GM23338 (cell line): ENCODE measurements around the gene MYH15. TPM values are rescaled to one million over a fixed set of nuclear protein-coding genes. Genes with fewer than 3 reads are reported as not detected.

ENCODE experiments used
- ATAC-seq: fragments of 200-7000 bp; cut with Tn5 transposase; 3 replicates; pipeline ENCODE4 v1.9.1; 2020
- DNase-seq: peaks from one replicate; pipeline ENCODE4 v3.0.0-alpha.2; 2015; ENCODE audit warnings: low spot score
- H2AFZ ChIP-seq: fragments of 200-600 bp; sonication (generic); 2 replicates; pipeline ENCODE4 v1.8.0; 2016; ENCODE audit warnings: antibody characterized with exemption, mild to moderate bottlenecking, moderate library complexity
- H3F3A ChIP-seq: fragments of 200-600 bp; sonication (generic); replicated peaks from 2 replicates; pipeline ENCODE4 v1.8.0; 2017; ENCODE audit warnings: antibody characterized with exemption, mixed run types, low read depth
- H3K27ac ChIP-seq: fragments of 200-600 bp; sonication (generic); 2 replicates; pipeline ENCODE4 v1.6.1; 2016; ENCODE audit warnings: low read depth
- H3K27me3 ChIP-seq: fragments of 200-600 bp; sonication (generic); 2 replicates; pipeline ENCODE4 v1.8.0; 2016; ENCODE audit warnings: mild to moderate bottlenecking, mixed run types, moderate library complexity; ENCODE audit not compliant: insufficient read depth
- H3K36me3 ChIP-seq: fragments of 200-600 bp; sonication (generic); 2 replicates; pipeline ENCODE4 v1.8.0; 2016; ENCODE audit warnings: mild to moderate bottlenecking; ENCODE audit not compliant: insufficient read depth
- H3K4me1 ChIP-seq: fragments of 200-600 bp; sonication (generic); 2 replicates; pipeline ENCODE4 v1.8.0; 2016; ENCODE audit warnings: mild to moderate bottlenecking, moderate library complexity; ENCODE audit not compliant: insufficient read depth
- H3K4me2 ChIP-seq: fragments of 200-600 bp; sonication (generic); 2 replicates; pipeline ENCODE4 v1.7.1; 2017; ENCODE audit warnings: mixed run types
- H3K4me3 ChIP-seq: fragments of 200-600 bp; sonication (generic); 2 replicates; pipeline ENCODE4 v1.6.1; 2016; ENCODE audit warnings: mixed run types
- H3K79me2 ChIP-seq: fragments of 200-600 bp; sonication (generic); replicated peaks from 2 replicates; pipeline ENCODE4 v1.8.0; 2017; ENCODE audit warnings: mild to moderate bottlenecking; ENCODE audit not compliant: insufficient read depth
- H3K9me2 ChIP-seq: fragments of 200-600 bp; sonication (generic); 2 replicates; pipeline ENCODE4 v1.8.0; 2017; ENCODE audit not compliant: insufficient read depth
- H4K20me1 ChIP-seq: fragments of 200-600 bp; sonication (generic); replicated peaks from 2 replicates; pipeline ENCODE4 v1.8.0; 2017; ENCODE audit warnings: mild to moderate bottlenecking; ENCODE audit not compliant: insufficient read depth
- H3K27ac Mint-ChIP-seq: 2 replicates; pipeline ENCODE4 v1.8.0; 2020; ENCODE audit warnings: inconsistent platforms, mild to moderate bottlenecking, moderate library complexity, mixed read lengths
- H3K27me3 Mint-ChIP-seq: 3 replicates; pipeline ENCODE4 v1.8.0; 2022; ENCODE audit warnings: low read depth, mild to moderate bottlenecking, moderate library complexity, mixed read lengths, inconsistent platforms; ENCODE audit not compliant: insufficient read depth, poor library complexity
- H3K36me3 Mint-ChIP-seq: 3 replicates; pipeline ENCODE4 v1.8.0; 2021; ENCODE audit warnings: low read depth, mild to moderate bottlenecking, inconsistent platforms, moderate library complexity, mixed read lengths
- H3K4me1 Mint-ChIP-seq: 3 replicates; pipeline ENCODE4 v1.8.0; 2020; ENCODE audit warnings: mild to moderate bottlenecking, inconsistent platforms, mixed read lengths
- H3K4me3 Mint-ChIP-seq: 3 replicates; pipeline ENCODE4 v1.8.0; 2021; ENCODE audit warnings: moderate library complexity, mild to moderate bottlenecking, inconsistent platforms, mixed read lengths
- H3K9me3 Mint-ChIP-seq: 3 replicates; pipeline ENCODE4 v1.8.0; 2020; ENCODE audit warnings: moderate library complexity, mild to moderate bottlenecking, inconsistent platforms, mixed read lengths
- CREB1 ChIP-seq: fragments of 250-450 bp; sonication (Bioruptor Pico); IDR thresholded peaks from 2 replicates; pipeline ENCODE4 v1.5.0; 2020; ENCODE audit warnings: low read depth, mild to moderate bottlenecking, moderate library complexity
- EZH2 ChIP-seq: fragments of 200-600 bp; sonication (generic); IDR thresholded peaks from one replicate; pipeline ENCODE4 v1.8.0; 2017; ENCODE audit warnings: antibody characterized with exemption, mild to moderate bottlenecking, low read depth; ENCODE audit not compliant: unreplicated experiment
- EZH2phosphoT487 ChIP-seq: fragments of 200-600 bp; sonication (generic); IDR thresholded peaks from one replicate; pipeline ENCODE4 v1.8.1; 2018; ENCODE audit warnings: antibody characterized with exemption; ENCODE audit not compliant: unreplicated experiment
- JUNB ChIP-seq: IDR thresholded peaks from one replicate; pipeline ENCODE4 v1.6.1; 2016; ENCODE audit warnings: antibody characterized with exemption; ENCODE audit not compliant: unreplicated experiment
- NANOG ChIP-seq: IDR thresholded peaks from 2 replicates; pipeline ENCODE4 v1.6.1; 2016; ENCODE audit warnings: antibody characterized with exemption, borderline replicate concordance
- POLR2AphosphoS5 ChIP-seq: IDR thresholded peaks from 2 replicates; pipeline ENCODE4 v1.6.1; 2016; ENCODE audit warnings: antibody characterized with exemption, low read depth
- STAT1 ChIP-seq: IDR thresholded peaks from one replicate; pipeline ENCODE4 v1.6.1; 2016; ENCODE audit warnings: antibody characterized with exemption; ENCODE audit not compliant: unreplicated experiment
- ZNF114 ChIP-seq: fragments of 250-450 bp; sonication (Bioruptor Pico); IDR thresholded peaks from 2 replicates; pipeline ENCODE4 v1.5.0; 2020; ENCODE audit warnings: mild to moderate bottlenecking, moderate library complexity
- ZNF331 ChIP-seq: fragments of 250-450 bp; sonication (Bioruptor Pico); IDR thresholded peaks from 2 replicates; pipeline ENCODE4 v1.5.0; 2020; ENCODE audit warnings: low read depth, mild to moderate bottlenecking, moderate library complexity
- ZNF462 ChIP-seq: fragments of 250-450 bp; sonication (Bioruptor Pico); IDR thresholded peaks from 2 replicates; pipeline ENCODE4 v1.5.0; 2020; ENCODE audit warnings: mild to moderate bottlenecking, moderate library complexity
- polyA plus RNA-seq: library from polyadenylated mRNA; unstranded; fragments of >200 nt; fragmentation: Nextera tagmentation; extraction: Ambion mirVana; gene quantifications from 2 replicates; pipeline ENCODE4 v1.2.1, GENCODE V29; 2016
- total RNA-seq: library from RNA; depleted of rRNA; stranded (reverse); fragments of >200 nt; shearing (Covaris generic); gene quantifications from 2 replicates; pipeline ENCODE4 v1.2.3, GENCODE V29; 2014
- TF ChIP-seq, protein P1 (sequence below): IDR thresholded peaks from 2 replicates; pipeline ENCODE4 v1.6.1; 2016; ENCODE audit warnings: antibody characterized with exemption
- TF ChIP-seq, protein P2 (sequence below), 2 experiments: fragments of 200-600 bp in 1 of 2; sonication (generic) in 1 of 2; conservative IDR thresholded peaks; 2 replicates each; pipeline versions ENCODE4 v1.5.1 to v1.6.1; 2016 to 2017; ENCODE audit warnings: antibody characterized with exemption in 2 of 2, low read depth in 2 of 2, mild to moderate bottlenecking in 2 of 2, moderate library complexity in 1 of 2
- TF ChIP-seq, protein P3 (sequence below): IDR thresholded peaks from one replicate; pipeline ENCODE4 v1.6.1; 2018; ENCODE audit warnings: antibody characterized with exemption; ENCODE audit not compliant: unreplicated experiment

MYH15 gene
- total and polyA plus RNA-seq, 2 experiments from 2014 or later: 0.07 TPM; not detected in 1

- Histone ChIP-seq H3F3A (no peaks in the 10 kb centered on the region), H3K4me2 (no peak overlapping the region), H3K79me2 (no peaks in the 10 kb centered on the region), H3K27me3 (no peaks in the 10 kb centered on the region), H3K27ac (no peak overlapping the region), H3K9me2 (no peaks in the 10 kb centered on the region), H3K36me3 (no peaks in the 10 kb centered on the region), H2AFZ (no peak overlapping the region), H3K4me1 (peaks cover 24% of the 10 kb centered on the region), H4K20me1 (no peaks in the 10 kb centered on the region), H3K4me3 (no peak overlapping the region)
- H3K27me3 Mint-ChIP-seq: no peaks in the 10 kb centered on the region
- H3K4me3 Mint-ChIP-seq: no peak overlapping the region
- ATAC-seq (no peak), DNase-seq (no peak)
- no peak overlapping the region for H3K27ac Mint-ChIP-seq
- TF ChIP-seq POLR2AphosphoS5 (no peak), EZH2phosphoT487 (no peak), ZNF331 (CRISPR knock-in tag) (no peak), ZNF462 (CRISPR knock-in tag) (no peak), EZH2 (no peak), STAT1 (no peak), ZNF114 (CRISPR knock-in tag) (no peak), JUNB (no peak), NANOG (no peak), CREB1 (CRISPR knock-in tag) (no peak)
- TF ChIP-seq, protein P1, sequence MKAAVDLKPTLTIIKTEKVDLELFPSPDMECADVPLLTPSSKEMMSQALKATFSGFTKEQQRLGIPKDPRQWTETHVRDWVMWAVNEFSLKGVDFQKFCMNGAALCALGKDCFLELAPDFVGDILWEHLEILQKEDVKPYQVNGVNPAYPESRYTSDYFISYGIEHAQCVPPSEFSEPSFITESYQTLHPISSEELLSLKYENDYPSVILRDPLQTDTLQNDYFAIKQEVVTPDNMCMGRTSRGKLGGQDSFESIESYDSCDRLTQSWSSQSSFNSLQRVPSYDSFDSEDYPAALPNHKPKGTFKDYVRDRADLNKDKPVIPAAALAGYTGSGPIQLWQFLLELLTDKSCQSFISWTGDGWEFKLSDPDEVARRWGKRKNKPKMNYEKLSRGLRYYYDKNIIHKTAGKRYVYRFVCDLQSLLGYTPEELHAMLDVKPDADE: no peak
- TF ChIP-seq, protein P2, sequence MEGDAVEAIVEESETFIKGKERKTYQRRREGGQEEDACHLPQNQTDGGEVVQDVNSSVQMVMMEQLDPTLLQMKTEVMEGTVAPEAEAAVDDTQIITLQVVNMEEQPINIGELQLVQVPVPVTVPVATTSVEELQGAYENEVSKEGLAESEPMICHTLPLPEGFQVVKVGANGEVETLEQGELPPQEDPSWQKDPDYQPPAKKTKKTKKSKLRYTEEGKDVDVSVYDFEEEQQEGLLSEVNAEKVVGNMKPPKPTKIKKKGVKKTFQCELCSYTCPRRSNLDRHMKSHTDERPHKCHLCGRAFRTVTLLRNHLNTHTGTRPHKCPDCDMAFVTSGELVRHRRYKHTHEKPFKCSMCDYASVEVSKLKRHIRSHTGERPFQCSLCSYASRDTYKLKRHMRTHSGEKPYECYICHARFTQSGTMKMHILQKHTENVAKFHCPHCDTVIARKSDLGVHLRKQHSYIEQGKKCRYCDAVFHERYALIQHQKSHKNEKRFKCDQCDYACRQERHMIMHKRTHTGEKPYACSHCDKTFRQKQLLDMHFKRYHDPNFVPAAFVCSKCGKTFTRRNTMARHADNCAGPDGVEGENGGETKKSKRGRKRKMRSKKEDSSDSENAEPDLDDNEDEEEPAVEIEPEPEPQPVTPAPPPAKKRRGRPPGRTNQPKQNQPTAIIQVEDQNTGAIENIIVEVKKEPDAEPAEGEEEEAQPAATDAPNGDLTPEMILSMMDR (conservative IDR thresholded peaks at IDR 0.05; ENCODE audit: low read depth in 2 of 2): no peak
- TF ChIP-seq, protein P3, sequence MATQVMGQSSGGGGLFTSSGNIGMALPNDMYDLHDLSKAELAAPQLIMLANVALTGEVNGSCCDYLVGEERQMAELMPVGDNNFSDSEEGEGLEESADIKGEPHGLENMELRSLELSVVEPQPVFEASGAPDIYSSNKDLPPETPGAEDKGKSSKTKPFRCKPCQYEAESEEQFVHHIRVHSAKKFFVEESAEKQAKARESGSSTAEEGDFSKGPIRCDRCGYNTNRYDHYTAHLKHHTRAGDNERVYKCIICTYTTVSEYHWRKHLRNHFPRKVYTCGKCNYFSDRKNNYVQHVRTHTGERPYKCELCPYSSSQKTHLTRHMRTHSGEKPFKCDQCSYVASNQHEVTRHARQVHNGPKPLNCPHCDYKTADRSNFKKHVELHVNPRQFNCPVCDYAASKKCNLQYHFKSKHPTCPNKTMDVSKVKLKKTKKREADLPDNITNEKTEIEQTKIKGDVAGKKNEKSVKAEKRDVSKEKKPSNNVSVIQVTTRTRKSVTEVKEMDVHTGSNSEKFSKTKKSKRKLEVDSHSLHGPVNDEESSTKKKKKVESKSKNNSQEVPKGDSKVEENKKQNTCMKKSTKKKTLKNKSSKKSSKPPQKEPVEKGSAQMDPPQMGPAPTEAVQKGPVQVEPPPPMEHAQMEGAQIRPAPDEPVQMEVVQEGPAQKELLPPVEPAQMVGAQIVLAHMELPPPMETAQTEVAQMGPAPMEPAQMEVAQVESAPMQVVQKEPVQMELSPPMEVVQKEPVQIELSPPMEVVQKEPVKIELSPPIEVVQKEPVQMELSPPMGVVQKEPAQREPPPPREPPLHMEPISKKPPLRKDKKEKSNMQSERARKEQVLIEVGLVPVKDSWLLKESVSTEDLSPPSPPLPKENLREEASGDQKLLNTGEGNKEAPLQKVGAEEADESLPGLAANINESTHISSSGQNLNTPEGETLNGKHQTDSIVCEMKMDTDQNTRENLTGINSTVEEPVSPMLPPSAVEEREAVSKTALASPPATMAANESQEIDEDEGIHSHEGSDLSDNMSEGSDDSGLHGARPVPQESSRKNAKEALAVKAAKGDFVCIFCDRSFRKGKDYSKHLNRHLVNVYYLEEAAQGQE: no peak
- H3K36me3 Mint-ChIP-seq: no peaks in the 10 kb centered on the region
- H3K4me1 Mint-ChIP-seq: peaks cover 16% of the 10 kb centered on the region
- no peaks in the 10 kb centered on the region for H3K9me3 Mint-ChIP-seq
Measured at GRCh38 chr3:108487439-108487838, 23.0 kb downstream of the MYH15 start.
